Measurements from ENCODE around the gene UBALD1. TPM values are rescaled to one million over a fixed set of nuclear protein-coding genes. Genes with fewer than 3 reads are reported as not detected.

The UBALD1 gene
- total and polyA plus RNA-seq, 2 experiments from 2014 or later = 6.1 to 25.7 TPM

DNA sequence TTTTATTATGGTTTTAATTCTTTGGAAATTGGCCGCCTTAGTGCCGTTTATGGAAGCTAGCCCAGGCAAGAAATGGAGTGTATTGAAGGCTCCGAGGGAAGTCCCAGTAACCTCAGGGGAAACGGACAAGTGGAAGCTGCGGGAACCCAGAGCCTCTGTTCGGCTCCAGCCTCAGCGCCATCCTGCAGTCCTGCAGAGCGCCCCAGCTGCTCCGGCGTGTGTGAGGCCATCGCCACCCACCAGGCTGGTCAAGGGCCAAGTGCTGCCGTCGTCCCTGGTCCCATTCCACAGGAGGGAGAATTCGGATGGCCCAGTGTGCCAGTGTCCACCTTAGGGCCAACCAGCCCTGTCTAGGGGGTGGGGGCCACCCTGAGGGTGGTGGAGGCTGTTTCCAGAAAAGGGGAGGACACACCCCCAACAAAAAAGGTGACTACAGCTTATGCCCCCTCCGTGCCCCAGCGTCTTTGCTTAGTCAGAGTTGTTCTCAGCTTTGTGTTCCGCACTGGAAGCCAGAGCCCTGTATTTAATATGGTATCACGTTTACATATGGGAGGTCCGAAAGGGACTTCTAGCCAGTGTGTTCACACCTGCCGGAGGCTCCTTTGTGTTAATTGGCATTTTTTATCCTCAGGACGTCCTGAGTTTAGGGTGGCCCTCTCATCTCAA, 22.9 kb upstream of the UBALD1 start:
- TF ChIP-seq EZH2 (IDR thresholded peaks at IDR 0.05; ENCODE audit: borderline replicate concordance) (no peak), CTCF (IDR thresholded peaks at IDR 0.05; ENCODE audit: poor library complexity) (no peak), EZH2phosphoT487 (IDR thresholded peaks at IDR 0.05; ENCODE audit: low read depth, severe bottlenecking, unreplicated experiment) (no peak)
- Histone ChIP-seq H3K27me3 (no peaks in the 10 kb centered on the region), H3K9me3 (ENCODE audit: low read depth) (no peaks in the 10 kb centered on the region), H3K27ac (no peak overlapping the region), H3K4me2 (no peak overlapping the region), H3K4me3 (no peak overlapping the region), H2AFZ (no peak overlapping the region), H3K4me1 (ENCODE audit: insufficient read depth) (no peaks in the 10 kb centered on the region), H3K36me3 (replicated peaks; ENCODE audit: insufficient read depth, low read depth) (no peaks in the 10 kb centered on the region), H3K9me2 (replicated peaks; ENCODE audit: insufficient read depth) (no peaks in the 10 kb centered on the region), H4K20me1 (ENCODE audit: insufficient read depth, poor library complexity, severe bottlenecking) (peaks cover 87% of the 10 kb centered on the region), H3K79me2 (peaks cover 100% of the 10 kb centered on the region)
- no peak for DNase-seq (ENCODE audit: low spot score)
- WGBS (ENCODE audit: low lambda C conversion rate, missing lambda C conversion rate) = 94% methylated on average over 21 of the region's 21 CpGs

- Histone ChIP-seq H3K9me2 (replicated peaks; ENCODE audit: insufficient read depth) (no peaks in the 10 kb centered on the region), H3K79me2 (peaks cover 97% of the 10 kb centered on the region), H3K9me3 (ENCODE audit: low read depth) (no peaks in the 10 kb centered on the region), H3K36me3 (replicated peaks; ENCODE audit: insufficient read depth, low read depth) (no peaks in the 10 kb centered on the region), H3K27me3 (no peaks in the 10 kb centered on the region), H3K27ac (no peak overlapping the region), H4K20me1 (ENCODE audit: insufficient read depth, poor library complexity, severe bottlenecking) (peaks cover 82% of the 10 kb centered on the region), H3K4me3 (no peak overlapping the region), H2AFZ (no peak overlapping the region), H3K4me2 (no peak overlapping the region), H3K4me1 (ENCODE audit: insufficient read depth) (no peaks in the 10 kb centered on the region)
- no peak for TF ChIP-seq EZH2phosphoT487 (IDR thresholded peaks at IDR 0.05; ENCODE audit: low read depth, severe bottlenecking, unreplicated experiment)
- TF ChIP-seq CTCF (IDR thresholded peaks at IDR 0.05; ENCODE audit: poor library complexity) = no peak
- TF ChIP-seq EZH2 (IDR thresholded peaks at IDR 0.05; ENCODE audit: borderline replicate concordance) = no peak
- DNase-seq (ENCODE audit: low spot score) = no peak
- WGBS (ENCODE audit: low lambda C conversion rate, missing lambda C conversion rate) = 97% methylated on average over 13 of the region's 13 CpGs
Observed at GRCh38 chr16:4636196-4636595, 21.5 kb upstream of the UBALD1 start.

GRCh38 chr16:4634768-4635167, 20.1 kb upstream of the UBALD1 start:
- Histone ChIP-seq H2AFZ (no peak overlapping the region), H3K79me2 (peaks cover 96% of the 10 kb centered on the region), H3K4me3 (no peak overlapping the region), H3K27me3 (no peaks in the 10 kb centered on the region), H3K9me2 (replicated peaks; ENCODE audit: insufficient read depth) (no peaks in the 10 kb centered on the region), H4K20me1 (ENCODE audit: insufficient read depth, poor library complexity, severe bottlenecking) (peaks cover 78% of the 10 kb centered on the region), H3K27ac (no peak overlapping the region), H3K4me1 (ENCODE audit: insufficient read depth) (no peaks in the 10 kb centered on the region), H3K4me2 (no peak overlapping the region), H3K36me3 (replicated peaks; ENCODE audit: insufficient read depth, low read depth) (no peaks in the 10 kb centered on the region), H3K9me3 (ENCODE audit: low read depth) (no peaks in the 10 kb centered on the region)
- 95% methylated on average over 12 of the region's 12 CpGs for WGBS (ENCODE audit: low lambda C conversion rate, missing lambda C conversion rate)
- TF ChIP-seq EZH2phosphoT487 (IDR thresholded peaks at IDR 0.05; ENCODE audit: low read depth, severe bottlenecking, unreplicated experiment) (no peak), CTCF (IDR thresholded peaks at IDR 0.05; ENCODE audit: poor library complexity) (no peak), EZH2 (IDR thresholded peaks at IDR 0.05; ENCODE audit: borderline replicate concordance) (no peak)
- DNase-seq (ENCODE audit: low spot score) = no peak

Measured in hepatocyte (in vitro differentiated cells).